Chondrocyte (in vitro differentiated cells): ENCODE measurements around the gene HERPUD1. TPM values are rescaled to one million over a fixed set of nuclear protein-coding genes. Genes with fewer than 3 reads are reported as not detected.
A peak's percentile ranks its signal among the peaks of the same experiment; 100 is the strongest.
"Not testable (repeated sequence)": the region's sequence is repeated elsewhere in the genome, so short reads cannot be mapped to it uniquely, and the experiment has no call there.

Source experiments
- DNase-seq: peaks from one replicate; pipeline ENCODE4 v3.0.0; 2021; ENCODE audit warnings: mixed read lengths, low spot score
- H3K27ac Mint-ChIP-seq: one replicate; pipeline ENCODE4 v1.8.0; 2021; ENCODE audit warnings: mild to moderate bottlenecking, moderate library complexity, mixed read lengths; ENCODE audit not compliant: unreplicated experiment
- H3K27me3 Mint-ChIP-seq: 2 replicates; pipeline ENCODE4 v1.8.0; 2021; ENCODE audit warnings: low read depth, mixed read lengths
- H3K36me3 Mint-ChIP-seq: 2 replicates; pipeline ENCODE4 v1.8.0; 2021; ENCODE audit warnings: low read depth, mixed read lengths
- H3K4me1 Mint-ChIP-seq: 2 replicates; pipeline ENCODE4 v1.8.0; 2021; ENCODE audit warnings: low read depth, mild to moderate bottlenecking, mixed read lengths
- H3K4me3 Mint-ChIP-seq: one replicate; pipeline ENCODE4 v1.8.0; 2021; ENCODE audit warnings: mild to moderate bottlenecking, moderate library complexity, mixed read lengths; ENCODE audit not compliant: unreplicated experiment
- H3K9me3 Mint-ChIP-seq: 2 replicates; pipeline ENCODE4 v1.8.0; 2021; ENCODE audit warnings: low read depth, mixed read lengths
- total RNA-seq: library from RNA; stranded (reverse); gene quantifications from 3 replicates; pipeline ENCODE4 v1.2.1, GENCODE V29; 2021
- TF ChIP-seq, protein P1 (sequence below): fragments of 200-600 bp; sonication (generic); IDR thresholded peaks from 2 replicates; pipeline ENCODE4 v1.5.0; 2021; ENCODE audit warnings: antibody characterized with exemption, mild to moderate bottlenecking, moderate library complexity

The HERPUD1 gene
- total RNA-seq, 1 donor from 2014 or later: 236 TPM

DNA sequence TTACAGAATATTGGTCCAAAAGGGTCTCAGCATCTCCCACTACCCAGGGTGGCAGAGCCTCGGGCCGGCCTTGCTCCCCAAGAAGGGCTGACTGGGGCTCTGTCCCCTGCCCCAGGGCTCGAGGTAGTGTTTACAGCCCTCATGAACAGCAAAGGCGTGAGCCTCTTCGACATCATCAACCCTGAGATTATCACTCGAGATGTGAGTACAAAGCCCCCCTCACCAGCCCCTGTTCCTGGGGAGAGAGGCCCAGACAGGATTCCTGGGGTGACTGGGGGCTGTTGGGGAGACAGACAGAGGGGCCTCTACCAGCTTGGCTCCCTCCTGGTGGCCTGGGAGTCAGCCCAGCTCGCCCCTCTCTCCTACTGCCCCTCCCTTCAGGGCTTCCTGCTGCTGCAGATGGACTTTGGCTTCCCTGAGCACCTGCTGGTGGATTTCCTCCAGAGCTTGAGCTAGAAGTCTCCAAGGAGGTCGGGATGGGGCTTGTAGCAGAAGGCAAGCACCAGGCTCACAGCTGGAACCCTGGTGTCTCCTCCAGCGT, 51.3 kb downstream of the HERPUD1 start:
- Mint-ChIP-seq H3K27ac (no peak overlapping the region), H3K36me3 (no peaks in the 10 kb centered on the region), H3K4me1 (peaks cover 13% of the 10 kb centered on the region), H3K27me3 (no peaks in the 10 kb centered on the region), H3K9me3 (no peaks in the 10 kb centered on the region), H3K4me3 (no peak overlapping the region)
- TF ChIP-seq, protein P1, sequence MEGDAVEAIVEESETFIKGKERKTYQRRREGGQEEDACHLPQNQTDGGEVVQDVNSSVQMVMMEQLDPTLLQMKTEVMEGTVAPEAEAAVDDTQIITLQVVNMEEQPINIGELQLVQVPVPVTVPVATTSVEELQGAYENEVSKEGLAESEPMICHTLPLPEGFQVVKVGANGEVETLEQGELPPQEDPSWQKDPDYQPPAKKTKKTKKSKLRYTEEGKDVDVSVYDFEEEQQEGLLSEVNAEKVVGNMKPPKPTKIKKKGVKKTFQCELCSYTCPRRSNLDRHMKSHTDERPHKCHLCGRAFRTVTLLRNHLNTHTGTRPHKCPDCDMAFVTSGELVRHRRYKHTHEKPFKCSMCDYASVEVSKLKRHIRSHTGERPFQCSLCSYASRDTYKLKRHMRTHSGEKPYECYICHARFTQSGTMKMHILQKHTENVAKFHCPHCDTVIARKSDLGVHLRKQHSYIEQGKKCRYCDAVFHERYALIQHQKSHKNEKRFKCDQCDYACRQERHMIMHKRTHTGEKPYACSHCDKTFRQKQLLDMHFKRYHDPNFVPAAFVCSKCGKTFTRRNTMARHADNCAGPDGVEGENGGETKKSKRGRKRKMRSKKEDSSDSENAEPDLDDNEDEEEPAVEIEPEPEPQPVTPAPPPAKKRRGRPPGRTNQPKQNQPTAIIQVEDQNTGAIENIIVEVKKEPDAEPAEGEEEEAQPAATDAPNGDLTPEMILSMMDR: no peak
- peak; percentile 58 for DNase-seq

DNA sequence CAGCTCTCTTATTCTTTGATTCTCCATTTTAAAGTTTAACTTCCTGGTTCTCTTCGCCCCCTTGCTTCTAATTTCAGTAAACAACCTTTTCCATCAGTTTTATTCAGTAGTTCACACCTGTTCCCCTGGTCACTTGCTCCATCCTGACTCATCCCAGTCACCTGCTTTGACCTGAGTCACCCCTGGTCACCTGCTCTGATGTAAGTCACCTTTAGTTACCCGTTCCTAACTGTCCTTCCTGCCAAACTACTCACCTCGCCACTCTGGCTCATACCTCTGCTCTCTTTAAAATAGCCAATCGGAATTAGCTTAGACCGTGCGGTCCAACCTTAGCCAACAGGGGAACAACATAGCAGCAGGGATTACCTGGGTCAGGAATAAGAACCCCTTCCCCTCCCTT, 52.7 kb downstream of the HERPUD1 start:
- no peak overlapping the region for H3K27ac Mint-ChIP-seq
- TF ChIP-seq, protein P1: no peak

DNA sequence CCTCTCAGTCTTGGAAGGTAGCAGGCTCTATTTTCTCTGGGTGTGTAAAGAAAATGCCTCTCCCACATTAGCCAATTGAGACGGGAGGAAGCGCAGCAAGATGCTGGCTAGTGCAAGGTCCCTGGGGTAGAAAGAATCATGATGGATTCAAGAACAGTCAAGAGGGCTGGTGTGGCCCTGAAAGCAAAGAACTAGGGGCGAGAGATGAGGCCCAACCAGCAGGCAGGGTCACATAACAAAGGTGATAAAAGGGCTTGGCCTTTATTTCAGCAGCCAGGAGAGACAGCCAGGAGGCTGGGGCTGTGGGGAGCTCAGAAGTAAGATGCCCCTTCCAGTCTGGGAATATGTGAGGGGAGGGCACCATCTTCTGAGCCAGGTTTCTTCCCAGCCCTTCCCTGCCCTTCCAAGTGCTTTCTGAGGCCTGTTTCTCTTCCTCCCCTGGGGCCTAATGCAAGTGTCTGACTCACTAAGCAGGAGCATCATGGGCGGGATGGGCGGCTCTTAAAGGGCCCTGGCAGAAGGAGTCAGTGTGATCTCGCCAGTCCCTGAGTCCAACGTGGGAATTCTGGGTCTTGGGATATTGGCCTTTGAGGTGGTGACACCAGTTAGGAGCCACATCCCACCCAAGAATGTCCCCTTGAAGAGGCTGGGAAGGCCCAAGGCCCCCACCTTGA, 53.5 kb downstream of the HERPUD1 start:
- TF ChIP-seq, protein P1: no peak
- Mint-ChIP-seq H3K36me3 (no peaks in the 10 kb centered on the region), H3K27me3 (no peaks in the 10 kb centered on the region), H3K4me1 (peaks cover 31% of the 10 kb centered on the region), H3K27ac (peak overlapping the region; percentile 83), H3K4me3 (no peak overlapping the region), H3K9me3 (no peaks in the 10 kb centered on the region)
- peak; percentile 89 for DNase-seq

More for the DNA sequence above, 52.7 kb downstream of the HERPUD1 start:
- DNase-seq: peak; percentile 14
- Mint-ChIP-seq H3K36me3 (no peaks in the 10 kb centered on the region), H3K4me3 (no peak overlapping the region), H3K9me3 (no peaks in the 10 kb centered on the region), H3K4me1 (peaks cover 23% of the 10 kb centered on the region), H3K27me3 (no peaks in the 10 kb centered on the region)

DNA sequence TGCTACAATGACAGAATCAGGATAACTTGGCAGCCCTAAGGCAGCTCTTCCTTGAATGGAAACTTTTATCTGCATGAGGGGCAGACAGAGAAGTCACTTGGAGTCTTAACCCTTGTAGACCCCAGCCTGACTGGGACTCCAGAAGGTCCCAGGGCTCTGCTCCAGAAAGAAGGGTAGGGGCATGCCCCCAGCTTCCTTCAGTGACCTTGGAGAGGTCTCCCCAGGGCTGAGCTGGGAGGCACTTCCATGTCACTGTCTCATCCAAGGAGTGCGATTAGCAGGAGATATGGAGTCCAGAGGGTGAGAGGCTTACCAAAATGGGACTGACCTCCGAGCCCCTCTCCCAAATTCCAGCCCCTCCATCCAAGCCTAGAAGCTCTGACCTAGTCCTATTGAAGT, 54.0 kb downstream of the HERPUD1 start:
- H3K4me3 Mint-ChIP-seq: no peak overlapping the region
- no peaks in the 10 kb centered on the region for H3K27me3 Mint-ChIP-seq
- no peaks in the 10 kb centered on the region for H3K9me3 Mint-ChIP-seq
- TF ChIP-seq, protein P1: no peak
- no peaks in the 10 kb centered on the region for H3K36me3 Mint-ChIP-seq
- H3K4me1 Mint-ChIP-seq: peaks cover 31% of the 10 kb centered on the region
- peak; percentile 44 for DNase-seq
- no peak overlapping the region for H3K27ac Mint-ChIP-seq

DNA sequence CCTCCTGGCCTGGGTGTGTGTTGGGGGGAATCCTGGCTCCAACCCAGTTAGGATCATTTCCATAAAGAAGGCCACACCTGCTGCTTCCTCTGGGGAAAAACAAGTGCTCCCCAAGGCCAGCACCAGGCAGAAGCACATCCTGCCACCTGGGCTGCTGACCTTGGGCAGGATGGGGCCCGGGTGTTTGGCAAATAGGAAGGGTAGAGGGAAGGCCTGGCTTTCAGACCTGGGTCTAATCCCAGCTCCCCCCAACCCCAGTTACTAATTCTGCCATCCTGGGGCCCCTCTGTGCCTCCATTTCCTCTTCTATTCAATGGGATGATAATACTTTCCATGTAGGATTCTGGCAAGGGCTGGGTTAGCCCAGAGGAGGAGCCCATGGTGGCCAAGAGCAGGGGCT, 54.4 kb downstream of the HERPUD1 start:
- Mint-ChIP-seq H3K4me1 (peaks cover 31% of the 10 kb centered on the region), H3K9me3 (no peaks in the 10 kb centered on the region), H3K36me3 (no peaks in the 10 kb centered on the region), H3K27ac (no peak overlapping the region), H3K27me3 (no peaks in the 10 kb centered on the region), H3K4me3 (no peak overlapping the region)
- DNase-seq: peak; percentile 26
- TF ChIP-seq, protein P1: no peak

DNA sequence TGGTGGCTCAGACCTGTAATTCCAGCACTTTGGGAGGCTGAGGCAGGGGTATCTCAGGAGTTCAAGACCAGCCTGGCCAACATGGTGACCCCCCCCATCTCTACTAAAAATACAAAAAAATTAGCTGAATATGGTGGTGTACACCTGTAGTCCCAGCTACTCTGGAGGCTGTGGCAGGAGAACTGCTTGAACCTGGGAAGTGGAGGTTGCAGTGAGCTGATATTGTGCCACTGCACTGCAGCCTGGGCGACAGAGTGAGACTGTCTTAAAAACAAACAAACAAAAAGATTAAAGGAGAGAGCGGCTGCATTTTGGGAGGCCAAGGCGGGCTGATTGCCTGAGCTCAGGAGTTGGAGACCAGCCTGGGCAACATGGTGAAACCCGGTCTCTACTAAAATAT, 55.0 kb downstream of the HERPUD1 start:
- H3K27ac Mint-ChIP-seq, DNase-seq: not testable (repeated sequence)

More for the DNA sequence above, 55.0 kb downstream of the HERPUD1 start:
- not testable (repeated sequence) for H3K36me3 Mint-ChIP-seq, H3K9me3 Mint-ChIP-seq, H3K27me3 Mint-ChIP-seq, H3K4me3 Mint-ChIP-seq
- H3K4me1 Mint-ChIP-seq: peaks cover 31% of the 10 kb centered on the region
